ENCODE results near the gene STRN. TPM values are rescaled to one million over a fixed set of nuclear protein-coding genes. Genes with fewer than 3 reads are reported as not detected.
"Not testable (repeated sequence)": the region's sequence is repeated elsewhere in the genome, so short reads cannot be mapped to it uniquely, and the experiment has no call there.

STRN gene
- total RNA-seq, 1 donor from 2014 or later = 28.8 TPM

- not testable (repeated sequence) for DNase-seq (ENCODE audit: low spot score); H3K4me3 Mint-ChIP-seq; H3K27me3 Mint-ChIP-seq (ENCODE audit: insufficient read depth); H3K9me3 Mint-ChIP-seq
- Mint-ChIP-seq H3K27ac (peak overlapping the region; percentile 20), H3K36me3 (ENCODE audit: low read depth) (peaks cover 18% of the 10 kb centered on the region), H3K4me1 (ENCODE audit: low read depth) (peaks cover 31% of the 10 kb centered on the region)
- intact Hi-C loops (cut with micrococcal nuclease) = loop anchor here (2.0 kb wide), 1 partner anchor 44 kb away; the partner anchor contains the start of gene STRN
These were observed 43.7 kb downstream of the STRN start for GRCh38 chr2:36922629-36923028.

- Mint-ChIP-seq H3K27me3 (ENCODE audit: insufficient read depth) (no peaks in the 10 kb centered on the region), H3K4me3 (no peak overlapping the region), H3K4me1 (ENCODE audit: low read depth) (peaks cover 28% of the 10 kb centered on the region), H3K27ac (no peak overlapping the region), H3K36me3 (ENCODE audit: low read depth) (peaks cover 18% of the 10 kb centered on the region), H3K9me3 (no peaks in the 10 kb centered on the region)
- intact Hi-C loops (cut with micrococcal nuclease) = loop anchor here (2.0 kb wide), 1 partner anchor 45 kb away; the partner anchor contains the start of gene STRN
- DNase-seq (ENCODE audit: low spot score) = no peak
These were observed 44.4 kb downstream of the STRN start for GRCh38 chr2:36921984-36922383.

GRCh38 chr2:36919041-36919837, 47.1 kb downstream of the STRN start:
- Mint-ChIP-seq H3K4me1 (ENCODE audit: low read depth) (peaks cover 15% of the 10 kb centered on the region), H3K4me3 (no peak overlapping the region), H3K27ac (no peak overlapping the region), H3K27me3 (ENCODE audit: insufficient read depth) (no peaks in the 10 kb centered on the region), H3K36me3 (ENCODE audit: low read depth) (peaks cover 9% of the 10 kb centered on the region), H3K9me3 (no peaks in the 10 kb centered on the region)
- no peak for DNase-seq (ENCODE audit: low spot score)
- intact Hi-C loops (cut with micrococcal nuclease) = loop anchor here (1.0 kb wide), 1 partner anchor 139 kb away; no protein-coding TSS in a partner anchor

GRCh38 chr2:36918307-36918706, 48.0 kb downstream of the STRN start:
- DNase-seq (ENCODE audit: low spot score) = no peak
- Mint-ChIP-seq H3K4me3 (no peak overlapping the region), H3K4me1 (ENCODE audit: low read depth) (peaks cover 15% of the 10 kb centered on the region), H3K27ac (no peak overlapping the region), H3K27me3 (ENCODE audit: insufficient read depth) (no peaks in the 10 kb centered on the region), H3K36me3 (ENCODE audit: low read depth) (peaks cover 6% of the 10 kb centered on the region), H3K9me3 (no peaks in the 10 kb centered on the region)
- intact Hi-C loops (cut with micrococcal nuclease) = no loop called here

GRCh38 chr2:36915627-36916026, 50.7 kb downstream of the STRN start:
- no peaks in the 10 kb centered on the region for H3K27me3 Mint-ChIP-seq (ENCODE audit: insufficient read depth)
- intact Hi-C loops (cut with micrococcal nuclease) = no loop called here
- H3K36me3 Mint-ChIP-seq (ENCODE audit: low read depth) = peaks cover 3% of the 10 kb centered on the region
- H3K9me3 Mint-ChIP-seq = no peaks in the 10 kb centered on the region
- H3K4me3 Mint-ChIP-seq = no peak overlapping the region
- no peak for DNase-seq (ENCODE audit: low spot score)
- H3K27ac Mint-ChIP-seq = no peak overlapping the region
- H3K4me1 Mint-ChIP-seq (ENCODE audit: low read depth) = no peaks in the 10 kb centered on the region

GRCh38 chr2:36912695-36913094, 53.6 kb downstream of the STRN start:
- Mint-ChIP-seq H3K27ac (no peak overlapping the region), H3K27me3 (ENCODE audit: insufficient read depth) (no peaks in the 10 kb centered on the region), H3K4me1 (ENCODE audit: low read depth) (no peaks in the 10 kb centered on the region), H3K9me3 (no peaks in the 10 kb centered on the region), H3K4me3 (no peak overlapping the region), H3K36me3 (ENCODE audit: low read depth) (no peaks in the 10 kb centered on the region)
- no peak for DNase-seq (ENCODE audit: low spot score)
- intact Hi-C loops (cut with micrococcal nuclease) = no loop called here

GRCh38 chr2:36911012-36911411, 55.3 kb downstream of the STRN start:
- Mint-ChIP-seq H3K36me3 (ENCODE audit: low read depth) (no peaks in the 10 kb centered on the region), H3K27ac (no peak overlapping the region), H3K4me1 (ENCODE audit: low read depth) (no peaks in the 10 kb centered on the region), H3K27me3 (ENCODE audit: insufficient read depth) (no peaks in the 10 kb centered on the region), H3K4me3 (no peak overlapping the region), H3K9me3 (no peaks in the 10 kb centered on the region)
- DNase-seq (ENCODE audit: low spot score) = no peak
- intact Hi-C loops (cut with micrococcal nuclease) = no loop called here

- no peaks in the 10 kb centered on the region for H3K9me3 Mint-ChIP-seq
- H3K4me3 Mint-ChIP-seq = no peak overlapping the region
- no peak overlapping the region for H3K27ac Mint-ChIP-seq
- intact Hi-C loops (cut with micrococcal nuclease) = no loop called here
- no peaks in the 10 kb centered on the region for H3K4me1 Mint-ChIP-seq (ENCODE audit: low read depth)
- H3K36me3 Mint-ChIP-seq (ENCODE audit: low read depth) = no peaks in the 10 kb centered on the region
- H3K27me3 Mint-ChIP-seq (ENCODE audit: insufficient read depth) = no peaks in the 10 kb centered on the region
- no peak for DNase-seq (ENCODE audit: low spot score)
These were observed 60.1 kb downstream of the STRN start for GRCh38 chr2:36906277-36906676.

- Mint-ChIP-seq H3K27ac (no peak overlapping the region), H3K27me3 (ENCODE audit: insufficient read depth) (no peaks in the 10 kb centered on the region), H3K36me3 (ENCODE audit: low read depth) (peaks cover 7% of the 10 kb centered on the region)
These were observed 61.7 kb downstream of the STRN start for GRCh38 chr2:36904636-36905035.

GRCh38 chr2:36902385-36903120, 63.8 kb downstream of the STRN start:
- Mint-ChIP-seq H3K4me1 (ENCODE audit: low read depth) (no peaks in the 10 kb centered on the region), H3K27ac (no peak overlapping the region), H3K9me3 (no peaks in the 10 kb centered on the region), H3K4me3 (no peak overlapping the region), H3K36me3 (ENCODE audit: low read depth) (peaks cover 8% of the 10 kb centered on the region), H3K27me3 (ENCODE audit: insufficient read depth) (no peaks in the 10 kb centered on the region)
- intact Hi-C loops (cut with micrococcal nuclease) = no loop called here
- no peak for DNase-seq (ENCODE audit: low spot score)

More at GRCh38 chr2:36904636-36905035, 61.7 kb downstream of the STRN start:
- intact Hi-C loops (cut with micrococcal nuclease) = no loop called here
- DNase-seq (ENCODE audit: low spot score) = no peak
- no peaks in the 10 kb centered on the region for H3K9me3 Mint-ChIP-seq
- H3K4me3 Mint-ChIP-seq = no peak overlapping the region
- no peaks in the 10 kb centered on the region for H3K4me1 Mint-ChIP-seq (ENCODE audit: low read depth)

GRCh38 chr2:36892805-36893204, 73.5 kb downstream of the STRN start:
- Mint-ChIP-seq H3K4me1 (ENCODE audit: low read depth) (peaks cover 8% of the 10 kb centered on the region), H3K27me3 (ENCODE audit: insufficient read depth) (no peaks in the 10 kb centered on the region), H3K4me3 (no peak overlapping the region), H3K27ac (no peak overlapping the region), H3K36me3 (ENCODE audit: low read depth) (peaks cover 14% of the 10 kb centered on the region), H3K9me3 (no peaks in the 10 kb centered on the region)
- intact Hi-C loops (cut with micrococcal nuclease) = no loop called here
- DNase-seq (ENCODE audit: low spot score) = no peak

- Mint-ChIP-seq H3K9me3 (no peaks in the 10 kb centered on the region), H3K4me1 (ENCODE audit: low read depth) (peaks cover 8% of the 10 kb centered on the region), H3K27me3 (ENCODE audit: insufficient read depth) (no peaks in the 10 kb centered on the region), H3K36me3 (ENCODE audit: low read depth) (peaks cover 19% of the 10 kb centered on the region), H3K27ac (peak overlapping the region; percentile 49), H3K4me3 (no peak overlapping the region)
- no peak for DNase-seq (ENCODE audit: low spot score)
- intact Hi-C loops (cut with micrococcal nuclease) = loop anchor here (5.0 kb wide), 1 partner anchor 87 kb away; no protein-coding TSS in a partner anchor
These were observed 76.5 kb downstream of the STRN start for GRCh38 chr2:36889795-36890194.

- H3K27me3 Mint-ChIP-seq (ENCODE audit: insufficient read depth); DNase-seq (ENCODE audit: low spot score); H3K9me3 Mint-ChIP-seq; H3K27ac Mint-ChIP-seq; H3K4me3 Mint-ChIP-seq; H3K4me1 Mint-ChIP-seq (ENCODE audit: low read depth): not testable (repeated sequence)
- intact Hi-C loops (cut with micrococcal nuclease) = loop anchor here (5.0 kb wide), 1 partner anchor 85 kb away; no protein-coding TSS in a partner anchor
- peaks cover 29% of the 10 kb centered on the region for H3K36me3 Mint-ChIP-seq (ENCODE audit: low read depth)
These were observed 79.2 kb downstream of the STRN start for GRCh38 chr2:36887095-36887494.

Data from activated T-helper 1 cell treated with anti-CD3 and anti-CD28 coated beads, Interleukin-12 subunit alpha, Interleukin-12 subunit beta, Interleukin-2, Interleukin-4 antibody, amounts not matched to agents 30 ng/mL and 10 ng/mL and 1 ng/mL, durations not matched to agents 14 hours and 24 hours and 36 hours (primary cell).